Kidney glomerular epithelial cell (primary cell): Measurements from ENCODE around the gene CCDC171.
"Not testable (repeated sequence)": the region's sequence is repeated elsewhere in the genome, so short reads cannot be mapped to it uniquely, and the experiment has no call there.

Experiments
- DNase-seq: peaks from one replicate; lab custom pipeline; 2025; lab: John Stamatoyannopoulos, UW

Gene CCDC171

GRCh38 chr9:15552636-15553527 lies at the start of gene CCDC171:
CCDC171 (plus strand) TSS chr9:15553043; CDS start chr9:15564089, 11,046 bp downstream.
- DNase-seq: peak; percentile 89

- DNase-seq: no peak
These were observed 46.9 kb upstream of the CCDC171 start for GRCh38 chr9:15505921-15506320.

GRCh38 chr9:15509931-15510788 lies 42.7 kb upstream of the CCDC171 start:
- no peak for DNase-seq

GRCh38 chr9:15510789-15511575 lies 41.9 kb upstream of the CCDC171 start, which contains the start of gene PSIP1:
PSIP1 (minus strand) TSS chr9:15510970; CDS start chr9:15510188, 782 bp downstream.
- DNase-seq: peak; percentile 84

GRCh38 chr9:15512204-15512603 lies 40.6 kb upstream of the CCDC171 start:
- no peak for DNase-seq

GRCh38 chr9:15512889-15513288 lies 40.0 kb upstream of the CCDC171 start:
- DNase-seq: no peak

- no peak for DNase-seq
These were observed 39.5 kb upstream of the CCDC171 start for GRCh38 chr9:15513335-15513734.

- no peak for DNase-seq
These were observed 33.0 kb upstream of the CCDC171 start for GRCh38 chr9:15519831-15520230.

- DNase-seq: no peak
These were observed 31.6 kb upstream of the CCDC171 start for GRCh38 chr9:15521254-15521653.

- DNase-seq: no peak
These were observed 30.6 kb upstream of the CCDC171 start for GRCh38 chr9:15522130-15522755.

- no peak for DNase-seq
These were observed 27.9 kb upstream of the CCDC171 start for GRCh38 chr9:15524845-15525455.

GRCh38 chr9:15525958-15526357 lies 26.9 kb upstream of the CCDC171 start:
- no peak for DNase-seq

- DNase-seq: not testable (repeated sequence)
These were observed 25.8 kb upstream of the CCDC171 start for GRCh38 chr9:15527035-15527434.

- DNase-seq: no peak
These were observed 23.1 kb upstream of the CCDC171 start for GRCh38 chr9:15529566-15530324.

- DNase-seq: no peak
These were observed 21.5 kb upstream of the CCDC171 start for GRCh38 chr9:15531380-15531779.

- no peak for DNase-seq
These were observed 11.0 kb upstream of the CCDC171 start for GRCh38 chr9:15541872-15542271.

- no peak for DNase-seq
These were observed 10.2 kb upstream of the CCDC171 start for GRCh38 chr9:15542624-15543023.

GRCh38 chr9:15543047-15543813 lies 9.6 kb upstream of the CCDC171 start:
- peak; percentile 30 for DNase-seq

GRCh38 chr9:15549611-15550010 lies 3.2 kb upstream of the CCDC171 start:
- DNase-seq: no peak

- DNase-seq: no peak
These were observed 670 bp downstream of the CCDC171 start for GRCh38 chr9:15553528-15553898.
